Femur (tissue), 1 donor: ENCODE data around the gene PRTN3.
"Not testable (repeated sequence)": the region's sequence is repeated elsewhere in the genome, so short reads cannot be mapped to it uniquely, and the experiment has no call there.

Source experiments
- DNase-seq: peaks from one replicate; pipeline ENCODE4 v3.0.0-alpha.2; 2017

The PRTN3 gene

DNA sequence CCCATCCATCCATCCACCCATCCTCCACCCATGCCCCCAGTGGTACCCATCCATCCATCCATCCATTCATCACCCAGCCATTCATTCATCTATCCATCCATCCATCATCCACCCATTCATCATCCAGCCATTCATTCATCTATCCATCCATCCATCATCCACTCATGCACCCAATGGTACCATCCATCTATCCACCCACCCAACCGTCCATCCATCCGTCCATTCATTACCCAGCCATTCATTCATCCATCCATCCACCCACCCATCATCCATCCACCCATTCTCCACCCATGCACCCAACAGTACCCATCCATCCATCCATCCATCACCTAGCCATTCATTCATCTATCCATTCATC, 24.3 kb upstream of the PRTN3 start:
- no peak for DNase-seq

DNA sequence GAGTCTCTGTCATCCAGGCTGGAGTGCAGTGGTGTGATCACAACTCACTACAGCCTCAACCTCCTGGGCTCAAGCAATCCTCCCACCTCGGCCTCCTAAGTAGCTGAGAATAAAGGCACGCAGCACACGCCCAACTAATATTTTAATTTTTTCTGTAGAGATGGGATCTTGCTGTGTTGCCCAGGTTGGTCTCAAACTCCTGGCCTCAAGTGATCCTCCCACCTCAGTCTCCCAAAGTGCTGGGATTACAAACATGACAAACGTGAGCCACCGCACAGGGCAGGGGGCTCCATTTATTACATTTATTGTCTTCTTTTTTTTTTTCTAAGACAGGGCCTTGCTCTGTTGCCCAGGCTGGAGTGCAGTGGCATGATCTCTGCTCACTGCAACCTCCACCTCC, 20.6 kb upstream of the PRTN3 start:
- DNase-seq: not testable (repeated sequence)

DNA sequence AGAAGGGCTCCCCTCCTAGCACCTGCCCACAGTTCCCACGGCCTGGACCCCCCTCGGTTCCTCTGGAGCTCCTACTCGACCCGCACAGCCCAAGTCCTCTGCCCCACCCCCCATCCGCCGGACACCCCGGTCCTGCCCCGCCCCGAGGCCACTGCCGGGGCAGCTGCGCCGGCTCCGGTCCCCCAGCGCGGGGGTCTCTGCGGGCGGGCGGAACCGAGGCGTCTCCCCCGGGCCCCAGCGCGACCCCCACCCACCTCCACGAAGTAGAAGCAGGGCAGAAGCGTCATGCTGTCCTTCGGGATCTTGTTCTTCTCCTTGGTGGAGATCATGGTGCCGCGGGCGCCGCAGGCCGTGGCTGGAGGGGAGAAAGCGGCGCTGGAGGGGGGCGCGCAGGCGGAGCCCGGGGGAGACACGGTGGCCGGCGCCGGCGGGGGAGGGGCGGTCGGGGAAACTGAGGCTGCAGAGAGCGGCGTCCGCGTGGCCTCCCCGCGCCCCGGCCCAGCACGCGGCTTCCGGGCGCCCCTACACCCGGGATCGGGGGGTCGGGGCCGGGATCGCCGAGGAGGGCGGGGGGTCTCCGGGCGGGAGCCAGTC, 19.5 kb upstream of the PRTN3 start:
- no peak for DNase-seq

DNA sequence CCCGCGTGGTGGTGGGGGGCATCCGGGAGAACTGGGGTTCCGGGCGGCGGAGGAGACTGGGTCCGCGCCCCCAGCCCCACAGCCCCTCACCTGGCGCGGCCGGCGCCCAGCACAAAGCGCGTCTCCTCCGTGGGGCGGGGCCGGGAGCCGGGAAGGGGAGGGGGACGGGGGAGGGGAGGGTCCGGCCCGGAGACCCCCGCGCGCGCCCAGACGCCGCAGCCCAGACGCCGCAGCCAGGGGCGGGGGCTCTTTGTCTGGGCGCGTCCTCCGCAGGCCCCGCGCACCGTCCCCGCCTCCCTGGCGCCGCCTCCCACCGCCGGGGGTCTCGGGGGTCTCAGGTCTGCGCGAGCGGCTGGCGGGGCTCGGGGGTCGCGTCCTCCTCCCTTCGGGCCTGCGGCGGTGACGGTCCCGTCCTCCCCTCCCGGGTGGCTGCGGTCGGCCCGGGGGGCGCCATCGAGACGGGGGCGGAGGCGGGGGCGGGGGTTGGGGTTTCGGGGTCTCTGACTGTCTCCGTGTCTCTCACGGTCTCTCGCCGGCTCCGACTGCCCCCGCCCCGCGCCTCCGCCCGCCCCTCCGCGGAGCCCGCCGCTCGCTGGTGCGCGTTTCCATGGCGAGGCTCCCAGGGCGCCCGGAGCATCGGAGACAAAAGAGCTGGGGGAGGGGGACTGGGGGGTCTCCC, 18.8 kb upstream of the PRTN3 start, which contains the start of gene PLPPR3:
PLPPR3 (minus strand) TSS at position 131 of the 679 bp plus-strand sequence. CDS start 396 bp downstream, outside the sequence.
- peak; percentile 34 for DNase-seq

DNA sequence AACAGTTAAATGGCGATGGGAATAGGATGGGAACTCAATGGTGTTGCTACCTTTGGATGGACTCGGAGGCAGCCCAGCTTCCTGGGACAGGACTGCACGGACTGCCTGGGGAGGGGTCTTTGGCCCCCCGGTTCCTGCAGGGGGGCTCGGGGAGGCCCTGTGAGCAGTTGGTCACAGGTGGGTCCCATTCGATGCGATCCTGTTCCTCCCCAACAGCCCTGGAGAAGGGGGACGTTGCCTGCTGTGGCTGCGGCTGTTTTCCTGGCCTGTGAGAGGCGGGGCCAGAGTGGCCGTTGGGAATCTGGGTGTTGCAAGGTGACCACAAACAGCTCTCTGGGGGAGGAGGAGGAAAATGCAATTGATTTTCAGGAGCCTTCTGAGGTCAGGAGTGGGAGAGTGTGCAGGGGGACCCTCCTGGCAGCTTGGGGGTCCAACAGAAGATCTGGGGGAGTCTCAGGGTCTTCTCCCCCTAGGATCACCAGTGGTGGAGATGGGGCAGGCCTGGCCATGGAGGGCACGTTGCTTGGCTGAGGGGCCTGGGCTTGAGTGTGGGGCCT, 17.2 kb upstream of the PRTN3 start:
- peak; percentile 34 for DNase-seq

DNA sequence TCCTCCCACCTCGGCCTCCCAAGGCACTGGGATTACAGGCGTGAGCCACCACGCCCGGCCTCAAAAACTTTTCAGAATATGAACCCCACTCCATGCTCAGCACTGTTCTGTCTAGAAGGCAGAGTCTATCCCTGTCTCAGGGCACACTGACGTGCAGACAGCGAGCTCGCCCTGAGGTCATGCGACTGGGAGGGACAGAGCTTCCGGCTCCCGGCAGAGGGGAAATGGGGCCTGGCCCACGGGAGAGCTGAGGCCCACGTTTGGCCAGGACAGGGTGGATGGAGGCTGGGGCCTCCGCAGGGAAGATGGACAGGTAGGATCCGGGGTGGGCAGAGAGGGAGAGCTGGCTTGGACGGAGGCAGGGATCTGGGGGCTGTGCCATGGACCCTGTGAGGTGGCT, 15.9 kb upstream of the PRTN3 start:
- DNase-seq: no peak

DNA sequence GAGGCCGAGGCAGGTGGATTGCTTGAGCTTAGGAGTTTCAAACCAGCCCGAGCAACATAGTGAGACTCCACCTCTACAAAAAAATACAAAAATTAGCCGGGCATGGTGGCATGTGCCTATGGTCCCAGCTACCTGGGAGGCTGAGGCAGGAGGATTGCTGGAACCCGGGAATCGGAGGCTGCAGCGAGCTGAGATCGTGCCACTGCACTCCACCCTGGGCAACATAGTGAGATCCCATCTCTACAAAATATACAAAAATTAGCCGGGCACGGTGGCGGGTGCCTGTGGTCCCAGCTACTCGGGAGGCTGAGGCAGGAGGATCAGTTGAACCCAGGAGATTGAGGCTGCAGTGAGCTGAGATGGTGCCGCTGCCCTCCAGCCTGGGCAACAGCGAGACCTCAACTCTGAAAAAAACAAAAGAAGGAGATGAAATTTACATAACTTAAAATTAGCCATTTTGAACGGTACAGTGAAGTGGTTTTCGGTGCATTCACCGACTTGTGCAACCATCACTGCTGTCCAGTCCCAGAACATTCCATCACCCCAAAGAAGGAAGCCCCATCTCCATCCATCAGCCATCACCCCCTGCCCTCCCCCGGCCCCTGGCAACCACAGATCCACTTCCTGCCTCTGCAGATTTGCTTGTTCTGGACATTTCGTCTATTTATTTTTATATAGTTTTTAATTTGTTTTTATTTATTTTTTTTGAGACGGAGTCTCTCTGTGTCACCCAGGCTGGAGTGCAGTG, 14.7 kb upstream of the PRTN3 start:
- no peak for DNase-seq

DNA sequence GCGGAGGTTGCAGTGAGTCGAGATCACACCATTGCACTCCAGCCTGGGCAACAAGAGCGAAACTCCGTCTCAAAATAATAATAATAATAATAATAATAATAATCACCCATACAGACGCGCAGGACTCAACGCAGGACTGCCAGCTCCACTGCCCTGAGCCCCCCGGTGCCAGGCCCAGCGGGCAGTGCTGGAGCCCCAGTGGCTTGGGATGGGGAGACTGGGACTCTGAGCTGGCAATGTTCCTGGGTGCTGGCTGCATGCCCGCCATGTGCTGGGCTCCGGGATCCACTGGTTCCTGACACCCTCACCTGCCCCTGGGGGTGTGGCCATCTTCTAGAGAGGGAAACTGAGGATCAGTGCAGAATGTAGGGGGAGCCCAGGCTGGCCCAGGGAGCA, 13.5 kb upstream of the PRTN3 start:
- no peak for DNase-seq

DNA sequence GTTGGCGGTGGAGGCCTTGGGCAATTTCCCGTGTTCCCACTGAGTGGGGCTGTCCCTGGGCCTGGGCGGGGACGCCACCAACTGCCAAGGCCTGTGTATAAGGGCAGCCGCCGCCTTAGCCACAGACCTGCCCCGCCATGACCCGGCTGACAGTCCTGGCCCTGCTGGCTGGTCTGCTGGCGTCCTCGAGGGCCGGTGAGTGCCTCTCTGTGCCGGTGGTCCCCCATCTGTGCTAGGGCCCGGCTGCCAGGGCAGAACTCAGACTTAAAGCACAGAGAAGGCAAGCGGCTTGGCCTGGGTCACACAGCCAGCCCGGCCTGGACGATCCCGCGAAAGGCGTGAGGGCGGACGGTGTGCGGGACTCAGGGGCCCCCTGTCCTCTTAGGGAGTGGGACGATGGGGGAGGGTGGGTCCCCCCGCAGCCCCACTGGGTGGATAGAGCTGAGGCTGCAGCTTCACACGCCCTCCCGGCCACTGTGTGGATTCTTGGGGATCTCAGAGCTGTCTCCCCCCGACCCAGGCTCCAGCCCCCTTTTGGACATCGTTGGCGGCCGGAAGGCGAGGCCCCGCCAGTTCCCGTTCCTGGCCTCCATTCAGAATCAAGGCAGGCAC, 13.0 kb upstream of the PRTN3 start, which contains the start of gene AZU1:
AZU1 (plus strand) TSS at position 128 of the 612 bp plus-strand sequence; CDS start at position 138, 10 bp downstream.
- DNase-seq: peak; percentile 49

DNA sequence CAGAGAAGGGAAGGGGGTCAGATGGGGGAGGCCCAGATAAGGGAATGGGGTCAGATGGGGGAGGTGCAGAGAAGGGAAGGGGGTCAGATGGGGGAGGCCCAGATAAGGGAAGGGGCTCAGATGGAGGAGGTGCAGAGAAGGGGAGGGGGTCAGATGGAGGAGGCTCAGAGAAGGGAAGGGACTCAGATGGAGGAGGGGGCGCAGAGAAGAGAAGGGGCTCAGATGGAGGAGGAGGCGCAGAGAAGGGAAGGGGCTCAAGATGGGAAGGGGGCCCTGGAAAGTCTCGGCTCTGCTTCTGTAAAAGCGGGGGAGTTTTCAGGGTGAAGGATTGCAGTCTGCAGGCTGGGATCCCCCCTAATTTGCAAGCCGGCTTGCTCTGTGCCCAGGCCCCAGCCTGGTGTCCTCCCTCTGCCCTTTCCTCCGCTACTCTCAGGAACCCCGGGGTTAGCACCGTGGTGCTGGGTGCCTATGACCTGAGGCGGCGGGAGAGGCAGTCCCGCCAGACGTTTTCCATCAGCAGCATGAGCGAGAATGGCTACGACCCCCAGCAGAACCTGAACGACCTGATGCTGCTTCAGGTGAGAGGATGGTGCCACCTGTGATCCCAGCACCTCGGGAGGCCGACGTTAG, 11.6 kb upstream of the PRTN3 start:
- no peak for DNase-seq

DNA sequence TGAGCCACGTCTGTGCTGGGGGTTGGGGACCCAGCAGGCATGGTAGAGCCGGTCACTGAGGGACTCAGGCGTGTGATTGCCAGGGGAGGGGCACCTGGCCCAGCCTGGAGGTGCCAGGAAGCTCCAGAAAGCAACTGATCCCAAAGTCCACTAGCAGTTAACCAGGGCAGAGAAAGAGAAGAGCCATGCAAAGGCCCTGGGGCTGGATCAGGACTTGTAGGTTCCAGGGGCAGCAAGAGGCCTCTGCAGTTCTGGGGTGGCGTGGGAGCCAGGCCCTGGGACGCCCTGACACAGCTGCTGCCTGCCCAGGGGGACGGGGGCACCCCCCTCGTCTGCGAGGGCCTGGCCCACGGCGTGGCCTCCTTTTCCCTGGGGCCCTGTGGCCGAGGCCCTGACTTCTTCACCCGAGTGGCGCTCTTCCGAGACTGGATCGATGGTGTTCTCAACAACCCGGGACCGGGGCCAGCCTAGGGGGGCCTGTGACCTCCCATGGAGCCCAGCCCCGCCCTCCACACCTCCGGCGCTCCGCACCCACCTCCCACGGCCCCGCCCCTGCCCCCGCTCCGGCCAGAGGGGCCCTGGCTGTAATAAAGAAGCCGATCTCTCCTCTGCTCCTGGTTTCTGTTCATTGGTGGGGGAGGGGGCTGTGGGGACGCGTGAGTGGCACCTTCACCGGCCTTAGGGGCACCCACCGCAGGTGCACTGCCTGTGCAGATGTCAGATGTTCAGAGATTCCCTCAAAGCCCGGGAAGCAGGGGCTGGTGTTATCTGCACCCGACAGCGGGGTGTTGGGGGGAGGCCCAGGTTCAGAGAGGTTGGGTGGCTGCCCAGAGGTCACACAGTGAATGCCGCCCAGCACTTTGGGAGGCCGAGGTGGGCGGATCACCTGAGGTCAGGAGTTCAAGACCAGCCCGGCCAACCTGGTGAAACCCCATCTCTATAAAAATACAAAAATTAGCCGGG, 9.1 kb upstream of the PRTN3 start:
- no peak for DNase-seq

DNA sequence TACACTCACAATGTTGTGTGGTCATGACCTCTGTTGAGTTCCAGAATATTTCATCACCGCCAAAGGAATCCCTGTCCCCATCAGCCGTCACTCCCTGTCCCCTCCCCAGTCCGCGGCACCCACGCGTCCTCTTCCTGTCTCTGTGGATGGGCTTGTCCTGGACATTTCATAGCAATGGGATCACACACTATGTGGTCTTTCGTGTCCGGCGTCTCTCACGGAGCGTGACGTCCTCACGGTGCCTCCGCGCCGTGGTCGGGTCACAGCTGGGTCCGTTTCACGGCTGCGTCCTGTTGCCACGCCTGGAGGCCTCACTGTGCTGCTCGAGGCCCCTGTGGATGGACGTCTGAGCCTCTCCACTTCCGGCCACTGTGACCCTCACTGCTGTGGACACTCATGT, 6.6 kb upstream of the PRTN3 start:
- DNase-seq: no peak

DNA sequence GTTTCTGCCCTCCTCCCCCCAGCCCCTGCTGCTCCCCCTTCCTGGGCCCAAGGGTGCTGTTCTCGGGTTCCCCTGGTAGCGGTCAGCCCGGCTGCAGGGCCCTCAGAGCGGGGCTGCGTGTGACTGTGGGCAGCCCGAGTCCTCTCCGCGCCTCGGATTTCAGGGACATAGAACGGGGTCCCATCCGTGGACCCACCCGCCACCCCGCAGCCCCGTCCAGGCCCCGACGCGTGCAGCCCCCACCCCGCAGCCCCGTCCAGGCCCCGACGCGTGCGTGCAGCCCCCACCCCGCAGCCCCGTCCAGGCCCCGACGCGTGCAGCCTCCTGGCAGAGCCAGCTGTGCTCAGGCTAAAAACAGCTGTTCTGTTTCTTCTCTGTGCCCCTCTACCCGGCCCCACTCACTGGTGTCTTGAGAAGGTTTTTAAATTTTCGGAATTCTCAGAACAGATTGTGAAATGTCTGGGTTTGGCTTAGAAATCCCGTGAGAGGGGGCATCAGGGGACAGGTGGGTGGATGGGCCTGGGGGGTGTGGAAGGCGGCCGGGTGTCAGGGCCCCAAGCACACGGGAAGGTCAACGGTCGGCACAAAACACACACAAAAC, 5.5 kb upstream of the PRTN3 start:
- DNase-seq: peak; percentile 26

DNA sequence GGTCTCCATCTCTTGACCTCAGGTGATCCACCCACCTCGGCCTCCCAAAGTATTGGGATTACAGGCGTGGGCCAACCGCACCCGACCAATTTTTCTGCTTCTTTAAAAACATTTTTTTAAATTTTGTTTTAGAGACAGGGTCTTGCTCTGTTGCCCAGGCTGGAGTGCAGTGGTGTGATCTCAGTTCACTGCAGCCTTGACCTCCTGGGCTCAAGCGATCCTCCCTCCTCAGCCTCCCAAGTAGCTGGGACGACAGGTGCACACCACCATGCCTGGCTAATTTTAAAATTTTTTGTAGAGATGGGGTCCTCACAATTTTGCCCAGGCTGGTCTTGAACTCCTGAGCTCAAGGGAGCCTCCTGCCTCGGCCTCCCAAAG, 2.0 kb downstream of the PRTN3 start:
- not testable (repeated sequence) for DNase-seq

DNA sequence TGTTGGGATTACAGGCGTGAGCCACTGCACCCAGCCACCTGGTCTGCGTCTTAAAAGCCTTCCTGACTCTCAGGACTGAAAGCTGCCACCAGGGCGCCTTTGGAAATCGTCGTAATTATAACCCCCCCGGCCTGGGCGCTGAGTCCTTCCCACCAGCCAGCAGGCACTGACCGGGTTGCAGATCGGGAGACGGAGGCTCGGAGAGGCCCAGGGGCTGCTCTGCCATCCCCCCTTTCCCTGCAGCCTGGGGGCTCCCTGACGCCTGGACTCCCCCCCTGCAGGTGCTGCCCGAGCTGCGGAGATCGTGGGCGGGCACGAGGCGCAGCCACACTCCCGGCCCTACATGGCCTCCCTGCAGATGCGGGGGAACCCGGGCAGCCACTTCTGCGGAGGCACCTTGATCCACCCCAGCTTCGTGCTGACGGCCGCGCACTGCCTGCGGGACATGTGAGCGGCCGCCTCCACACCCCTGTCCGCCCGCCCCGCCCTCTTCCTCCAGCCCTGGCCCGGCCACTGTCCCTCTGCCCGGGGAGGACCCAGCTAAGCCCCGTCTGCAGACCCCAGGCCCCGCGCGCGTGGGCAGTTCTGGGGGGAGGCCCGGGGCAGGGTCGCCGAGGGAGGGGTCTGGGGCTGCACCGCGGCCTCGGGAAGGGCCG, 2.5 kb downstream of the PRTN3 start:
- DNase-seq: peak; percentile 20

DNA sequence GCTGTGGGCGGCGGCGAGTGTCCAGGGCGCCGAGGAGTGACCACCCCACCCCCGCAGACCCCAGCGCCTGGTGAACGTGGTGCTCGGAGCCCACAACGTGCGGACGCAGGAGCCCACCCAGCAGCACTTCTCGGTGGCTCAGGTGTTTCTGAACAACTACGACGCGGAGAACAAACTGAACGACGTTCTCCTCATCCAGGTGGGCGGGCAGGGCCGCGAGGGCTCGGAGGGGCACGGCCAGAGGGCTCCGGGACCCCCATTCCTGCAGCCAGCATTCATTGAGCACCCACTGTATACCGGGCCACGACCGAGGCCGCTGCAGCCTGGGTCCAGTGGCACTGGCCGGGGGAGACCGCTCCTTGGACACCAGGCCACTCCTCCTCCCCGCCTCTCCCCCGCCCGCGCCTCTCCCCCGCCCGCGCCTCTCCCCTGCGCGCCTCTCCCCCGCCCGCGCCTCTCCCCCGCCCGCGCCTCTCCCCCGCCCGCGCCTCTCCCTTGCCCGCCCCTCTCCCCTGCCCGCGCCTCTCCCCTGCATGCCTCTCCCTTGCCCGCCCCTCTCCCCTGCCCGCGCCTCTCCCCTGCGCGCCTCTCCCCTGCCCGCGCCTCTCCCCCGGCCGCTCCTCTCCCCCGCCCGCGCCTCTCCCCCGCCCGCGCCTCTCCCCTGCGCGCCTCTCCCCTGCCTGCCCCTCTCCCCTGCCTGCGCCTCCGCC, 3.2 kb downstream of the PRTN3 start:
- DNase-seq: peak; percentile 18

DNA sequence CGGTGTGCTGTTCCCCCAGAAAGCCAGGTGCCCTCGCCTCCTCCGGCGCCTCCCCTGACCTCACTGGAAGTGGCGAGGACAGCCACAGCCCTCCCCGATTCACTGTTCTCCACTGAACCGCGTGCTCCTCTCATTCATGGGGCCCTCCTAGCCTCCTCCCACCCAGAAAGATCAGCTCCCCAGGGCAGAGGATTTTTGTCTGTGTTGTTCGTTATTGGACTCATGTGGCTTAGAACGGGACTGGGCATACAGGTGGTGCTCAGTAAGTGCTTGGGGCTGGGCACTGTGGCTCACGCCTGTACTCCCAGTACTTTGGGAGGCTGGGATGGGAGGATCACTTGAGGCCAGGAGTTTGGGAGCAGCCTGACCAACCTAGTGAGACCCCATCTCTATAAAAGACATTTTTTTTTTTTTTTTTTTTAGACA, 3.8 kb downstream of the PRTN3 start:
- DNase-seq: no peak

DNA sequence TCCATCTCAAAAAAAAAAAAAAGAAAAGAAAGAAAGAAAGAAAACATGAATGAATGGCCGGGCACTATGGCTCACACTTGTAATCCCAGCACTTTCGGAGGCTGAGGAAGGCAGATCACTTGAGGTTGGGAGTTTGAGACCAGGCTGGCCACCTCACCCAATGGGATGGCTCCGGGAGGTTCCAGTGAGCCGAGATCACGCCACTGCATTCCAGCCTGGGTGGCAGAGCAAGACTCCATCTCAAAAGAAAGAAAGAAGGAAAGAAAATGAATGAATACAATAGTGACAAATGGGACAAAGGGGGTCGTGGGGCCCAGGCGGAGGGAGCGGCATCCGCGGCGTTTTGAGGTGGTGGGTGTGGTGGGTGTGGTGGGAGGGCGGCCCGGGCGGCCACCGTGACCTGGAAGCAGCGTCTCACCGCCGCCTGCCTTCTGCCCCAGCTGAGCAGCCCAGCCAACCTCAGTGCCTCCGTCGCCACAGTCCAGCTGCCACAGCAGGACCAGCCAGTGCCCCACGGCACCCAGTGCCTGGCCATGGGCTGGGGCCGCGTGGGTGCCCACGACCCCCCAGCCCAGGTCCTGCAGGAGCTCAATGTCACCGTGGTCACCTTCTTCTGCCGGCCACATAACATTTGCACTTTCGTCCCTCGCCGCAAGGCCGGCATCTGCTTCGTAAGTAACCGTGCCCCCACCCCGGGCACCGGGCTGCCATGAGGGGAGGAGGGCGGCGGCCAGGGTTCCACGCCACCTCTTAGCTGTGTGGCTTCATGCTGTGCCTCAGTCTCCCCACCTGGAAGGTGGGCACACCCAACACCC, 5.1 kb downstream of the PRTN3 start:
- DNase-seq: no peak

DNA sequence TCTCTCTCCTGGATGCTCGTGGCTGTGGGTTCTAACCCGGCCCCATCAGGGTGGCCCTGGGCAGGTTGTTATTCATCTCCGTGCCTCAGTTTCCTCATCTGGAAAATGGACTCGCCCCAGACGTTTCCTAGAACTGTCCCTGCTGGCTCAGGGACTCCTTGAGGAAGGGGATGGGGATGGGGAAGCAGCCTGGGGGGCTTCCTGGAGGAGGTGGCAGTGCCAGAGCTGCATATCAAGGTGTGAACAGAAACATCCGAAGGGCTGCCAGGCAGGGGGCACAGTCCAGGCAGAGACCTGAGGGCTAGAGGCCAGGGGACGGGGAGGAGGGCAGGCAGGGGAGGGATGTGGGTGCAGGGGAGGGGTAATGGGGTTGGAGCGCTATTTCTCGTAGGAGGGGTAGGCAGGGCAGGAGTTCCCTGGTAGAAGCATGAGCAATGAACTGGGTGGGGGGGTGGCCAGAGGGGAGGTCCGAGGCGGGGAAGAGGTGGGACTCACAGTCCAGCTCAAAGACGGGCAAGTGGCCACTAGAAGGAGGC, 7.7 kb downstream of the PRTN3 start:
- no peak for DNase-seq
